Mesenchymal stem cell (in vitro differentiated cells and primary cell): ENCODE measurements around the gene RILPL1.

Source experiments
- DNase-seq: peaks from one replicate; pipeline ENCODE4 v3.0.0-alpha.2; 2013
- H2AFZ ChIP-seq: one replicate; pipeline ENCODE4 v1.6.1; 2013; ENCODE audit warnings: low read depth, mild to moderate bottlenecking, control low read depth, inconsistent platforms, low read length, moderate library complexity
- H2AK5ac ChIP-seq: 2 replicates; pipeline ENCODE4 v1.6.1; 2013; ENCODE audit warnings: low read length, moderate library complexity, mild to moderate bottlenecking, inconsistent platforms; ENCODE audit not compliant: severe bottlenecking
- H2BK120ac ChIP-seq: one replicate; pipeline ENCODE4 v1.6.1; 2013; ENCODE audit warnings: low read depth, mild to moderate bottlenecking, inconsistent platforms, low read length, moderate library complexity
- H2BK12ac ChIP-seq, 2 experiments: one replicate each; pipeline ENCODE4 v1.6.1; 2013; ENCODE audit warnings: inconsistent platforms in 2 of 2, low read length in 2 of 2, mild to moderate bottlenecking in 2 of 2, moderate library complexity in 2 of 2, control low read depth in 1 of 2
- H2BK15ac ChIP-seq: one replicate; pipeline ENCODE4 v1.6.1; 2013; ENCODE audit warnings: mild to moderate bottlenecking, low read depth, inconsistent platforms; ENCODE audit not compliant: poor library complexity, severe bottlenecking
- H2BK5ac ChIP-seq: 2 replicates; pipeline ENCODE4 v1.6.1; 2013; ENCODE audit warnings: low read depth, mild to moderate bottlenecking, low read length, control low read depth, inconsistent platforms; ENCODE audit not compliant: poor library complexity, severe bottlenecking
- H3K14ac ChIP-seq, 2 experiments: one replicate each; pipeline ENCODE4 v1.6.1; 2013; ENCODE audit warnings: inconsistent platforms in 2 of 2, low read length in 2 of 2, control low read depth in 1 of 2, mild to moderate bottlenecking in 1 of 2, moderate library complexity in 1 of 2
- H3K18ac ChIP-seq, 2 experiments: one replicate each; pipeline ENCODE4 v1.6.1; 2013; ENCODE audit warnings: inconsistent platforms in 2 of 2, low read length in 2 of 2, control low read depth in 1 of 2, low read depth in 1 of 2, mild to moderate bottlenecking in 1 of 2
- H3K23ac ChIP-seq, 2 experiments: one replicate each; pipeline ENCODE4 v1.6.1; 2013; ENCODE audit warnings: inconsistent platforms in 2 of 2, low read length in 2 of 2, mild to moderate bottlenecking in 2 of 2, moderate library complexity in 2 of 2, control low read depth in 1 of 2
- H3K27ac ChIP-seq: 2 replicates; pipeline ENCODE4 v1.5.1; 2013; ENCODE audit warnings: mild to moderate bottlenecking, moderate library complexity, low read length, control low read depth, inconsistent platforms; ENCODE audit not compliant: poor library complexity, severe bottlenecking
- H3K27me3 ChIP-seq, 2 experiments: 2 replicates each; pipeline versions ENCODE4 v1.6.1 to v1.7.0; 2013; ENCODE audit warnings: low read length in 2 of 2, mild to moderate bottlenecking in 2 of 2, moderate library complexity in 2 of 2, control low read depth in 1 of 2, inconsistent platforms in 1 of 2; ENCODE audit not compliant: control insufficient read depth in 1 of 2, insufficient read depth in 1 of 2
- H3K36me3 ChIP-seq, 2 experiments: 2 replicates each; pipeline versions ENCODE4 v1.6.1 to v1.7.0; 2013; ENCODE audit warnings: low read length in 2 of 2, control low read depth in 1 of 2, inconsistent platforms in 1 of 2, low read depth in 1 of 2, mild to moderate bottlenecking in 1 of 2; ENCODE audit not compliant: insufficient read depth in 2 of 2, control insufficient read depth in 1 of 2
- H3K4ac ChIP-seq, 2 experiments: one replicate each; pipeline ENCODE4 v1.6.1; 2013; ENCODE audit warnings: inconsistent platforms in 2 of 2, low read length in 2 of 2, mild to moderate bottlenecking in 2 of 2, moderate library complexity in 2 of 2, control low read depth in 1 of 2, low read depth in 1 of 2
- H3K4me1 ChIP-seq: 2 replicates; pipeline ENCODE4 v1.6.1; 2013; ENCODE audit warnings: low read depth, low read length, control low read depth; ENCODE audit not compliant: control insufficient read depth, insufficient read depth
- H3K4me2 ChIP-seq: 2 replicates; pipeline ENCODE4 v1.6.1; 2013; ENCODE audit warnings: low read length, mild to moderate bottlenecking, inconsistent platforms; ENCODE audit not compliant: poor library complexity, severe bottlenecking
- H3K4me3 ChIP-seq, 2 experiments: 2 replicates each; pipeline versions ENCODE4 v1.5.1 to v1.7.0; 2013; ENCODE audit warnings: low read length in 2 of 2, mild to moderate bottlenecking in 2 of 2, control low read depth in 1 of 2, low read depth in 1 of 2; ENCODE audit not compliant: insufficient read depth in 1 of 2
- H3K79me1 ChIP-seq: replicated peaks from 2 replicates; pipeline ENCODE4 v1.6.1; 2013; ENCODE audit warnings: mild to moderate bottlenecking, control low read depth, low read length, inconsistent platforms; ENCODE audit not compliant: poor library complexity, severe bottlenecking
- H3K9ac ChIP-seq: 2 replicates; pipeline ENCODE4 v1.7.0; 2013; ENCODE audit warnings: mild to moderate bottlenecking, low read length, moderate library complexity
- H3K9me3 ChIP-seq: 2 replicates; pipeline ENCODE4 v1.7.0; 2013; ENCODE audit warnings: mild to moderate bottlenecking, low read length; ENCODE audit not compliant: control insufficient read depth
- H4K8ac ChIP-seq: one replicate; pipeline ENCODE4 v1.6.1; 2013; ENCODE audit warnings: inconsistent platforms, mild to moderate bottlenecking, low read length, moderate library complexity
- H4K91ac ChIP-seq: one replicate; pipeline ENCODE4 v1.6.1; 2013; ENCODE audit warnings: mild to moderate bottlenecking, low read length, inconsistent platforms
- WGBS: methylation state at CpG from one replicate; pipeline ENCODE4 v1.1.7; 2013; ENCODE audit warnings: mixed read lengths; 5-methylcytosine and 5-hydroxymethylcytosine counted together

RILPL1 gene

GRCh38 chr12:123491056-123491455 lies 42.5 kb downstream of the RILPL1 start:
- H2BK15ac ChIP-seq: no peak overlapping the region

GRCh38 chr12:123490089-123490488 lies 43.4 kb downstream of the RILPL1 start:
- Histone ChIP-seq H2BK120ac (no peak overlapping the region), H2BK15ac (no peak overlapping the region), H3K23ac (no peak overlapping the region), H4K91ac (peak overlapping the region; percentile 4), H2BK12ac (no peak overlapping the region), H3K4me3 (no peak overlapping the region), H4K8ac (no peak overlapping the region), H3K27ac (no peak overlapping the region), H3K36me3 (peaks cover 20 to 26% of the 10 kb centered on the region in 2 experiments), H3K18ac (no peak overlapping the region), H3K9me3 (no peaks in the 10 kb centered on the region), H3K14ac (no peak overlapping the region), H2AK5ac (no peak overlapping the region), H3K4ac (no peak overlapping the region), H3K27me3 (no peaks in the 10 kb centered on the region), H2AFZ (no peak overlapping the region), H3K4me1 (peaks cover 10% of the 10 kb centered on the region), H2BK5ac (no peak overlapping the region), H3K79me1 (no peaks in the 10 kb centered on the region), H3K9ac (no peak overlapping the region), H3K4me2 (no peak overlapping the region)
- no peak for DNase-seq
- 81% methylated on average over 5 of the region's 5 CpGs for WGBS

More at GRCh38 chr12:123491056-123491455, 42.5 kb downstream of the RILPL1 start:
- Histone ChIP-seq H3K14ac (no peak overlapping the region), H2BK5ac (no peak overlapping the region), H3K36me3 (peaks cover 16 to 19% of the 10 kb centered on the region in 2 experiments), H3K4me2 (no peak overlapping the region), H3K4ac (no peak overlapping the region), H3K9ac (no peak overlapping the region), H3K18ac (no peak overlapping the region), H2AK5ac (no peak overlapping the region), H3K9me3 (no peaks in the 10 kb centered on the region), H3K27me3 (no peaks in the 10 kb centered on the region), H4K8ac (no peak overlapping the region), H3K79me1 (no peaks in the 10 kb centered on the region), H3K4me3 (no peak overlapping the region), H4K91ac (no peak overlapping the region), H2BK120ac (no peak overlapping the region), H3K4me1 (peaks cover 10% of the 10 kb centered on the region), H2AFZ (no peak overlapping the region), H3K27ac (no peak overlapping the region), H3K23ac (no peak overlapping the region), H2BK12ac (no peak overlapping the region)
- 96% methylated on average over 11 of the region's 11 CpGs for WGBS
- DNase-seq: no peak

DNA sequence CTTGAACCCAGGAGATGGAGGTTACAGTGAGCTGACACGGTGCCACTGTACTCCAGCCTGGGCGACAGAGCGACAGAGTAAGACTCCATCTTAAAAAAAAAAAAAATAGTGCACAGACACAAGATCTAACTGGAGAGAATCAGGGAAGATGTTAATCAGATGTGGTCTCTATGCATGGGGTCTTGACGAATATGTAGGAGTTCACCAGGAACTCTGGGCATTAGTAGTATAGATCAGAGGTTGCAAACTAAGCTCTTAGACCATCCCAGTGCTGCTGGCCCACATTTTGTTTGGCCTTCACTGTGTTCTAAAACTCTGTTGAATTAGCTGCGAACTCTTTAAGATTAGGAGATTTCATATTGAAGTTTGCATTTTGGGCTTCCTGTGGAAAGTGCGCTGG lies 43.9 kb downstream of the RILPL1 start:
- peaks cover 22% of the 10 kb centered on the region in 2 experiments for H3K36me3 ChIP-seq
- no peak overlapping the region for H3K27ac ChIP-seq
- 92% methylated on average over 5 of the region's 6 CpGs for WGBS
- no peak overlapping the region for H2BK15ac ChIP-seq
- H3K4ac ChIP-seq: no peak overlapping the region
- H3K79me1 ChIP-seq: no peaks in the 10 kb centered on the region
- H3K4me3 ChIP-seq: no peak overlapping the region
- H3K27me3 ChIP-seq: no peaks in the 10 kb centered on the region
- H2BK5ac ChIP-seq: no peak overlapping the region
- no peak overlapping the region for H2AK5ac ChIP-seq
- no peak overlapping the region for H4K91ac ChIP-seq
- H2BK12ac ChIP-seq: no peak overlapping the region
- H3K9ac ChIP-seq: no peak overlapping the region
- H3K4me2 ChIP-seq: no peak overlapping the region
- no peak overlapping the region for H2AFZ ChIP-seq
- H3K18ac ChIP-seq: no peak overlapping the region
- no peak overlapping the region for H3K14ac ChIP-seq
- DNase-seq: no peak
- H4K8ac ChIP-seq: no peak overlapping the region
- no peaks in the 10 kb centered on the region for H3K9me3 ChIP-seq
- peaks cover 10% of the 10 kb centered on the region for H3K4me1 ChIP-seq
- no peak overlapping the region for H3K23ac ChIP-seq
- no peak overlapping the region for H2BK120ac ChIP-seq

GRCh38 chr12:123488539-123489230 lies 44.8 kb downstream of the RILPL1 start:
- Histone ChIP-seq H3K9ac (no peak overlapping the region), H3K4me3 (no peak overlapping the region), H3K14ac (no peak overlapping the region), H2BK12ac (no peak overlapping the region), H4K91ac (no peak overlapping the region), H3K4me2 (no peak overlapping the region), H3K23ac (no peak overlapping the region), H3K4me1 (peaks cover 14% of the 10 kb centered on the region), H3K27ac (no peak overlapping the region), H2BK5ac (no peak overlapping the region), H2AK5ac (no peak overlapping the region), H3K27me3 (no peaks in the 10 kb centered on the region), H3K4ac (no peak overlapping the region), H3K18ac (no peak overlapping the region), H2BK120ac (no peak overlapping the region), H3K79me1 (no peaks in the 10 kb centered on the region), H3K36me3 (peaks cover 22 to 24% of the 10 kb centered on the region in 2 experiments), H2AFZ (no peak overlapping the region), H2BK15ac (no peak overlapping the region), H3K9me3 (no peaks in the 10 kb centered on the region), H4K8ac (no peak overlapping the region)
- no peak for DNase-seq
- 77% methylated on average over 17 of the region's 20 CpGs for WGBS
